Smooth muscle cell (in vitro differentiated cells): ENCODE measurements around the gene HLA-E. TPM values are rescaled to one million over a fixed set of nuclear protein-coding genes. Genes with fewer than 3 reads are reported as not detected.
A peak's percentile ranks its signal among the peaks of the same experiment; 100 is the strongest.

Source experiments
- DNase-seq: peaks from one replicate; lab custom pipeline; 2025; ENCODE audit not compliant: unreplicated experiment; lab: John Stamatoyannopoulos, UW
- H2AFZ ChIP-seq: fragments of 200-600 bp; sonication (generic); 2 replicates; pipeline ENCODE4 v1.6.0; 2016; ENCODE audit warnings: antibody characterized with exemption, low read depth, mild to moderate bottlenecking
- H3F3A ChIP-seq: fragments of 200-600 bp; sonication (generic); 2 replicates; pipeline ENCODE4 v1.6.0; 2017; ENCODE audit warnings: antibody characterized with exemption, low read depth
- H3K27ac ChIP-seq: fragments of 200-600 bp; sonication (generic); 2 replicates; pipeline ENCODE4 v1.5.1; 2016; ENCODE audit warnings: low read depth, mild to moderate bottlenecking
- H3K27me3 ChIP-seq: fragments of 200-600 bp; sonication (generic); 2 replicates; pipeline ENCODE4 v1.6.1; 2016; ENCODE audit warnings: low read depth, mild to moderate bottlenecking
- H3K36me3 ChIP-seq: fragments of 200-600 bp; sonication (generic); 2 replicates; pipeline ENCODE4 v1.5.1; 2016; ENCODE audit warnings: low read depth
- H3K4me1 ChIP-seq: fragments of 200-600 bp; sonication (generic); 2 replicates; pipeline ENCODE4 v1.5.1; 2016; ENCODE audit warnings: low read depth
- H3K4me2 ChIP-seq: fragments of 200-600 bp; sonication (generic); 2 replicates; pipeline ENCODE4 v1.6.0; 2016; ENCODE audit warnings: mild to moderate bottlenecking
- H3K4me3 ChIP-seq: fragments of 200-600 bp; sonication (generic); 2 replicates; pipeline ENCODE4 v1.5.1; 2016; ENCODE audit warnings: mild to moderate bottlenecking
- H3K79me2 ChIP-seq: fragments of 200-600 bp; sonication (generic); 2 replicates; pipeline ENCODE4 v1.6.0; 2016; ENCODE audit warnings: low read depth, mild to moderate bottlenecking
- H3K9ac ChIP-seq: fragments of 200-600 bp; sonication (generic); 2 replicates; pipeline ENCODE4 v1.6.0; 2016; ENCODE audit warnings: low read depth
- H3K9me3 ChIP-seq: fragments of 200-600 bp; sonication (generic); replicated peaks from 2 replicates; pipeline ENCODE4 v1.5.1; 2016; ENCODE audit warnings: low read depth
- H4K20me1 ChIP-seq: fragments of 200-600 bp; sonication (generic); 2 replicates; pipeline ENCODE4 v1.6.0; 2016; ENCODE audit warnings: low read depth
- CTCF ChIP-seq: fragments of 200-600 bp; sonication (generic); IDR thresholded peaks from 2 replicates; pipeline ENCODE4 v1.5.1; 2017; ENCODE audit warnings: borderline replicate concordance, mild to moderate bottlenecking, antibody characterized with exemption; ENCODE audit not compliant: insufficient read depth, poor library complexity, severe bottlenecking
- WGBS: methylation state at CpG from one replicate; pipeline ENCODE4 v1.1.7; 2016; ENCODE audit warnings: low lambda C conversion rate; 5-methylcytosine and 5-hydroxymethylcytosine counted together
- polyA plus RNA-seq: library from polyadenylated mRNA; unstranded; fragments of >200 nt; fragmentation: Nextera tagmentation; extraction: Ambion mirVana; gene quantifications from 2 replicates; pipeline ENCODE4 v1.2.1, GENCODE V29; 2016
- total RNA-seq: library from RNA; depleted of rRNA; stranded (reverse); fragments of >200 nt; gene quantifications from 2 replicates; pipeline ENCODE4 v1.2.3, GENCODE V29; 2014

The HLA-E gene
- 97.3 and 104 TPM in 2 replicates for total RNA-seq
- 126 and 134 TPM in 2 replicates for polyA plus RNA-seq

GRCh38 chr6:30489081-30490025 is at the start of gene HLA-E:
Gene HLA-E (plus strand): TSS chr6:30489509. CDS start chr6:30489532, 23 bp downstream.
- Histone ChIP-seq H3K4me2 (peak within 1 kb of the TSS; percentile 92), H3K4me1 (peaks cover 3% of the 10 kb centered on the region), H4K20me1 (peaks cover 31% of the 10 kb centered on the region), H3K9ac (peak within 1 kb of the TSS; percentile 86), H2AFZ (peak within 1 kb of the TSS; percentile 96), H3K4me3 (peak within 1 kb of the TSS; percentile 83), H3K27me3 (no peaks in the 10 kb centered on the region), H3F3A (peaks cover 6% of the 10 kb centered on the region), H3K79me2 (peaks cover 10% of the 10 kb centered on the region), H3K9me3 (no peaks in the 10 kb centered on the region), H3K27ac (peak within 1 kb of the TSS; percentile 95), H3K36me3 (no peaks in the 10 kb centered on the region)
- TF ChIP-seq CTCF: no peak
- WGBS: 7% methylated on average over 66 of the region's 68 CpGs
- DNase-seq: peak; percentile 56

- H2AFZ ChIP-seq: no peak overlapping the region
- no peaks in the 10 kb centered on the region for H4K20me1 ChIP-seq
- H3K9me3 ChIP-seq: no peaks in the 10 kb centered on the region
- peaks cover 95% of the 10 kb centered on the region for H3K27me3 ChIP-seq
- H3K4me2 ChIP-seq: no peak overlapping the region
- H3K27ac ChIP-seq: no peak overlapping the region
- TF ChIP-seq CTCF: no peak
- no peaks in the 10 kb centered on the region for H3K36me3 ChIP-seq
- H3K9ac ChIP-seq: no peak overlapping the region
- no peaks in the 10 kb centered on the region for H3F3A ChIP-seq
- 86% methylated on average over 3 of the region's 3 CpGs for WGBS
- no peak for DNase-seq
- peaks cover 5% of the 10 kb centered on the region for H3K4me1 ChIP-seq
- H3K79me2 ChIP-seq: no peaks in the 10 kb centered on the region
- no peak overlapping the region for H3K4me3 ChIP-seq
Measured at GRCh38 chr6:30441171-30441570, 48.1 kb upstream of the HLA-E start.

- Histone ChIP-seq H3K4me1 (peaks cover 5% of the 10 kb centered on the region), H3K36me3 (no peaks in the 10 kb centered on the region), H3K9ac (no peak overlapping the region), H3K4me3 (no peak overlapping the region), H3K79me2 (no peaks in the 10 kb centered on the region), H3K27me3 (peaks cover 98% of the 10 kb centered on the region), H2AFZ (no peak overlapping the region), H3K9me3 (no peaks in the 10 kb centered on the region), H3F3A (no peaks in the 10 kb centered on the region), H4K20me1 (no peaks in the 10 kb centered on the region), H3K4me2 (peak overlapping the region; percentile 60), H3K27ac (no peak overlapping the region)
- no peak for TF ChIP-seq CTCF
- WGBS: 36% methylated on average over 7 of the region's 20 CpGs
- DNase-seq: no peak
Measured at GRCh38 chr6:30443657-30444450, 45.5 kb upstream of the HLA-E start.
